OCI-LY7 (cell line): ENCODE data around the gene BPIFB3. TPM values are rescaled to one million over a fixed set of nuclear protein-coding genes. Genes with fewer than 3 reads are reported as not detected.

Experiments used
- BruUV-seq: library from RNA; stranded (reverse); fragments of 400-500 nt; replicated peaks from 2 replicates; lab custom pipeline; 2021; lab: Mats Ljungman, UMichigan
- CTCF ChIA-PET: fragments of 300-600 bp; sonication (Branson Sonifier 250); formaldehyde crosslinking; loops from one replicate; lab custom pipeline; 2022; ENCODE audit warnings: antibody characterized with exemption; ENCODE audit not compliant: unreplicated experiment; lab: Charles Lee
- POLR2A ChIA-PET: fragments of 300-600 bp; sonication (Branson Sonifier 250); formaldehyde crosslinking; loops from one replicate; lab custom pipeline; 2022; ENCODE audit warnings: antibody characterized with exemption; lab: Charles Lee
- DNase-seq: peaks from one replicate; pipeline ENCODE4 v3.0.0-alpha.2; 2015; ENCODE audit warnings: low spot score
- H2AFZ ChIP-seq: fragments of 200-600 bp; sonication (generic), shearing (Covaris generic); 2 replicates; pipeline ENCODE4 v1.6.1; 2014; ENCODE audit warnings: mild to moderate bottlenecking, antibody characterized with exemption, low read length, moderate library complexity
- H3K27ac ChIP-seq: fragments of 200-600 bp; sonication (generic); 2 replicates; pipeline ENCODE4 v1.5.1; 2014; ENCODE audit warnings: mixed run types, low read depth, mild to moderate bottlenecking, moderate library complexity, low read length, inconsistent platforms; ENCODE audit not compliant: poor library complexity, severe bottlenecking
- H3K36me3 ChIP-seq: fragments of 200-600 bp; sonication (generic); 2 replicates; pipeline ENCODE4 v1.6.1; 2014; ENCODE audit warnings: mild to moderate bottlenecking, antibody characterized with exemption, low read length, moderate library complexity, mixed read lengths; ENCODE audit not compliant: insufficient read depth
- H3K4me1 ChIP-seq: fragments of 200-600 bp; sonication (generic); 2 replicates; pipeline ENCODE4 v1.5.1; 2014; ENCODE audit warnings: mild to moderate bottlenecking, low read length; ENCODE audit not compliant: insufficient read depth, poor library complexity, severe bottlenecking
- H3K4me2 ChIP-seq: fragments of 200-600 bp; sonication (generic); 2 replicates; pipeline ENCODE4 v1.6.1; 2014; ENCODE audit warnings: mild to moderate bottlenecking, low read length
- H3K4me3 ChIP-seq: fragments of 200-600 bp; sonication (generic); 2 replicates; pipeline ENCODE4 v1.5.1; 2014; ENCODE audit warnings: mild to moderate bottlenecking, low read depth, low read length; ENCODE audit not compliant: poor library complexity, severe bottlenecking
- H3K79me2 ChIP-seq: fragments of 200-600 bp; sonication (generic); 2 replicates; pipeline ENCODE4 v1.6.1; 2016; ENCODE audit warnings: low read depth, mild to moderate bottlenecking, low read length, moderate library complexity, mixed read lengths; ENCODE audit not compliant: insufficient read depth
- H3K9me2 ChIP-seq: fragments of 200-600 bp; sonication (generic); 2 replicates; pipeline ENCODE4 v1.6.1; 2016; ENCODE audit warnings: mild to moderate bottlenecking, low read length, mixed read lengths; ENCODE audit not compliant: insufficient read depth
- H3K9me3 ChIP-seq: fragments of 200-600 bp; sonication (generic); 2 replicates; pipeline ENCODE4 v1.6.1; 2014; ENCODE audit warnings: mild to moderate bottlenecking, mixed run types, low read length, mixed read lengths
- H4K20me1 ChIP-seq: fragments of 200-600 bp; sonication (generic); 2 replicates; pipeline ENCODE4 v1.6.1; 2014; ENCODE audit warnings: mild to moderate bottlenecking, antibody characterized with exemption, low read length, moderate library complexity, mixed read lengths; ENCODE audit not compliant: insufficient read depth
- CTCF ChIP-seq: fragments of 200-600 bp; sonication (generic); conservative IDR thresholded peaks from 2 replicates; pipeline ENCODE4 v1.5.1; 2014; ENCODE audit warnings: mild to moderate bottlenecking, antibody characterized with exemption, low read length, moderate library complexity, mixed read lengths
- EZH2phosphoT487 ChIP-seq: fragments of 200-600 bp; sonication (generic); IDR thresholded peaks from 2 replicates; pipeline ENCODE4 v1.6.1; 2018; ENCODE audit warnings: low read depth, borderline replicate concordance, mild to moderate bottlenecking, mixed run types, antibody characterized with exemption, low read length, moderate library complexity, mixed read lengths
- intact Hi-C: fragments of 100-400 bp; cut with micrococcal nuclease; formaldehyde crosslinking; loops from one replicate; pipeline ENCODE4 v1.10.0; 2022; ENCODE audit not compliant: unreplicated experiment
- total RNA-seq, 2 experiments: library from RNA; depleted of rRNA in 1 of 2; stranded (reverse); fragments of >200 nt in 1 of 2; shearing (Covaris generic) in 1 of 2; gene quantifications; 2 replicates each; pipeline ENCODE4 v1.2.3, GENCODE V29; 2014 to 2022

BPIFB3 gene
- total RNA-seq, 2 experiments from 2014 or later = not detected

GRCh38 chr20:33086052-33086722, 32.5 kb downstream of the BPIFB3 start:
- Histone ChIP-seq H3K36me3 (no peaks in the 10 kb centered on the region), H3K4me1 (no peaks in the 10 kb centered on the region), H3K79me2 (no peaks in the 10 kb centered on the region), H3K4me3 (no peak overlapping the region), H3K27ac (no peak overlapping the region), H3K9me2 (no peaks in the 10 kb centered on the region), H3K4me2 (no peak overlapping the region), H3K9me3 (no peaks in the 10 kb centered on the region), H2AFZ (no peak overlapping the region), H4K20me1 (no peaks in the 10 kb centered on the region; the same call in 1 of the 2 replicates)
- no peak for TF ChIP-seq EZH2phosphoT487
- no peak for TF ChIP-seq CTCF
- intact Hi-C loops = no loop called here
- DNase-seq = no peak
- ChIA-PET CTCF (no interaction called here), POLR2A (no interaction called here)
- no TSS peak for BruUV-seq

GRCh38 chr20:33091147-33091546, 37.4 kb downstream of the BPIFB3 start:
- intact Hi-C loops = no loop called here
- no peak overlapping the region for H3K4me2 ChIP-seq
- no peak overlapping the region for H3K27ac ChIP-seq
- no peaks in the 10 kb centered on the region for H3K36me3 ChIP-seq
- no peaks in the 10 kb centered on the region for H3K9me2 ChIP-seq
- ChIA-PET CTCF (no interaction called here), POLR2A (no interaction called here)
- no peak for DNase-seq
- TF ChIP-seq CTCF (no peak), EZH2phosphoT487 (no peak)
- no peak overlapping the region for H3K4me3 ChIP-seq
- no peaks in the 10 kb centered on the region for H3K9me3 ChIP-seq
- H2AFZ ChIP-seq = no peak overlapping the region
- H3K79me2 ChIP-seq = no peaks in the 10 kb centered on the region
- H4K20me1 ChIP-seq = no peaks in the 10 kb centered on the region; the same call in 1 of the 2 replicates
- BruUV-seq = no TSS peak
- no peaks in the 10 kb centered on the region for H3K4me1 ChIP-seq

GRCh38 chr20:33091693-33092092, 38.0 kb downstream of the BPIFB3 start:
- no peak overlapping the region for H3K4me2 ChIP-seq
- no peaks in the 10 kb centered on the region for H3K36me3 ChIP-seq
- H4K20me1 ChIP-seq = no peaks in the 10 kb centered on the region; the same call in 1 of the 2 replicates
- no peaks in the 10 kb centered on the region for H3K9me2 ChIP-seq
- no TSS peak for BruUV-seq
- H3K79me2 ChIP-seq = no peaks in the 10 kb centered on the region
- TF ChIP-seq EZH2phosphoT487 (no peak), CTCF (no peak)
- CTCF ChIA-PET = no interaction called here
- H3K9me3 ChIP-seq = no peaks in the 10 kb centered on the region
- no peaks in the 10 kb centered on the region for H3K4me1 ChIP-seq
- H3K4me3 ChIP-seq = no peak overlapping the region
- no peak overlapping the region for H2AFZ ChIP-seq
- no peak overlapping the region for H3K27ac ChIP-seq
- POLR2A ChIA-PET = interaction anchor here (0.6 kb wide), 1 partner anchor 1326 kb away, joined by 3 read pairs; no protein-coding TSS in a partner anchor
- intact Hi-C loops = no loop called here
- no peak for DNase-seq
